Brain microvascular endothelial cell (primary cell): Measurements from ENCODE around the gene LRCH4.
A peak's percentile ranks its signal among the peaks of the same experiment; 100 is the strongest.

Experiments
- DNase-seq: peaks from one replicate; pipeline ENCODE4 v3.0.0-alpha.2; 2020
- H3K27ac ChIP-seq: fragments of 250-450 bp; sonication (Bioruptor Pico); 2 replicates; pipeline ENCODE4 v1.5.1; 2020; ENCODE audit warnings: mild to moderate bottlenecking, moderate library complexity
- H3K27me3 ChIP-seq: fragments of 250-450 bp; sonication (Bioruptor Pico); replicated peaks from 2 replicates; pipeline ENCODE4 v1.5.1; 2020; ENCODE audit warnings: mild to moderate bottlenecking
- H3K36me3 ChIP-seq: fragments of 250-450 bp; sonication (Bioruptor Pico); replicated peaks from 2 replicates; pipeline ENCODE4 v1.5.1; 2020; ENCODE audit warnings: mild to moderate bottlenecking
- H3K4me3 ChIP-seq: 2 replicates; pipeline ENCODE4 v1.5.1; 2011; ENCODE audit warnings: low read depth, mild to moderate bottlenecking, control low read depth, low read length, moderate library complexity
- in situ Hi-C: cut with HindIII; loops from 2 replicates; pipeline ENCODE4 v1.10.0; 2017; ENCODE audit warnings: low sequenced_read_pairs, low pct_ligation_motif_present
- TF ChIP-seq, protein P1 (sequence below): IDR thresholded peaks from 2 replicates; pipeline ENCODE4 v1.5.1; 2011; ENCODE audit warnings: low read depth, mild to moderate bottlenecking, moderate library complexity, low read length, control low read depth, inconsistent platforms; ENCODE audit errors: missing control alignments

LRCH4 gene

DNA sequence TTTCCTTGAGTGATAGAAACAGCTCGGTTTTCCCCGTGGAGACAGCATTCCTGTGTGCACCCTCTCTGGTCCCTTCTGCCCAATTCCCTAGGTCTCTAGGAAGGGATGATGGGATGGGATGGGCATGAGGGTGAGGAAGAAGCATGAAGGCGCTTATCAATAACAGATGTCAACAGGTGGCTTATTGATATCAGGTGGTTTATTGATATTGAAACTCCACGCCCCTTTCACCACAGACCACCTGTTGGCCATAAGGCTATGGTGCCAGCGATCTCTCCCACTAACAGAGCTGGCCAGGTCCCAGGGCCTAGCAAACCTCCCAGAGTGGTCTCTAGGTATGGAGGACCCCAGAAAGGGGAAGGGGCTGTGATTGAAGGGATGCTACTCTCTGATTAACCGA, 34.3 kb upstream of the LRCH4 start:
- H3K4me3 ChIP-seq: no peak overlapping the region
- H3K27ac ChIP-seq: no peak overlapping the region
- in situ Hi-C loops: no loop called here
- H3K27me3 ChIP-seq: no peaks in the 10 kb centered on the region
- H3K36me3 ChIP-seq: no peaks in the 10 kb centered on the region
- TF ChIP-seq, protein P1, sequence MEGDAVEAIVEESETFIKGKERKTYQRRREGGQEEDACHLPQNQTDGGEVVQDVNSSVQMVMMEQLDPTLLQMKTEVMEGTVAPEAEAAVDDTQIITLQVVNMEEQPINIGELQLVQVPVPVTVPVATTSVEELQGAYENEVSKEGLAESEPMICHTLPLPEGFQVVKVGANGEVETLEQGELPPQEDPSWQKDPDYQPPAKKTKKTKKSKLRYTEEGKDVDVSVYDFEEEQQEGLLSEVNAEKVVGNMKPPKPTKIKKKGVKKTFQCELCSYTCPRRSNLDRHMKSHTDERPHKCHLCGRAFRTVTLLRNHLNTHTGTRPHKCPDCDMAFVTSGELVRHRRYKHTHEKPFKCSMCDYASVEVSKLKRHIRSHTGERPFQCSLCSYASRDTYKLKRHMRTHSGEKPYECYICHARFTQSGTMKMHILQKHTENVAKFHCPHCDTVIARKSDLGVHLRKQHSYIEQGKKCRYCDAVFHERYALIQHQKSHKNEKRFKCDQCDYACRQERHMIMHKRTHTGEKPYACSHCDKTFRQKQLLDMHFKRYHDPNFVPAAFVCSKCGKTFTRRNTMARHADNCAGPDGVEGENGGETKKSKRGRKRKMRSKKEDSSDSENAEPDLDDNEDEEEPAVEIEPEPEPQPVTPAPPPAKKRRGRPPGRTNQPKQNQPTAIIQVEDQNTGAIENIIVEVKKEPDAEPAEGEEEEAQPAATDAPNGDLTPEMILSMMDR: no peak
- DNase-seq: no peak

DNA sequence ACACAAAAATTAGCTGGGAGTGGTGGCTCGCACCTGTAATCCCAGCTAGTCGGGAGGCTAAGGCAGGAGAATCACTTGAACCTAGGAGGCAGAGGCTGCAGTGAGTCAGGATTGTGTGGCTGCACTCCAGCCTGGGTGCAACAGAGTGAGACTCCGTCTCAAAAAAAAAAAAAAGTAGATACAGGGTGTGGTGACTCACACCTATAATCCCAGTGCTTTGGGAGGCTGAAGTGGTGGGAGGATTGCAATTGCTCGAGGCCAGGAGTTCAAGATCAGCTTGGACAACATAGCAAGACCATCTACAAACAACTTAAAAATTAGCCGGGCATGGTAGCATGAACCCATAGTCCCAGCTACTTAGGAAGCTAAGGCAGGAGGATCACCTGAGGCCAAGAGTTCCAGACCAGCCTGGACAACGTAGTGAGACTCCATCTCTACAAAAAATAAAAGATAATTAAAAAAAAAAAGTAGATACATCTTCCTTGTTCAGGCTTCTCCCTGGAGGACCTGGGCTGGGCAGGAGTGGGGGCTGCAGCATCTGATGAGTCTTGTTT, 28.5 kb upstream of the LRCH4 start:
- no peak for DNase-seq
- no peak overlapping the region for H3K4me3 ChIP-seq
- H3K27ac ChIP-seq: no peak overlapping the region
- H3K36me3 ChIP-seq: no peaks in the 10 kb centered on the region
- no peaks in the 10 kb centered on the region for H3K27me3 ChIP-seq
- TF ChIP-seq, protein P1: no peak
- in situ Hi-C loops: no loop called here

DNA sequence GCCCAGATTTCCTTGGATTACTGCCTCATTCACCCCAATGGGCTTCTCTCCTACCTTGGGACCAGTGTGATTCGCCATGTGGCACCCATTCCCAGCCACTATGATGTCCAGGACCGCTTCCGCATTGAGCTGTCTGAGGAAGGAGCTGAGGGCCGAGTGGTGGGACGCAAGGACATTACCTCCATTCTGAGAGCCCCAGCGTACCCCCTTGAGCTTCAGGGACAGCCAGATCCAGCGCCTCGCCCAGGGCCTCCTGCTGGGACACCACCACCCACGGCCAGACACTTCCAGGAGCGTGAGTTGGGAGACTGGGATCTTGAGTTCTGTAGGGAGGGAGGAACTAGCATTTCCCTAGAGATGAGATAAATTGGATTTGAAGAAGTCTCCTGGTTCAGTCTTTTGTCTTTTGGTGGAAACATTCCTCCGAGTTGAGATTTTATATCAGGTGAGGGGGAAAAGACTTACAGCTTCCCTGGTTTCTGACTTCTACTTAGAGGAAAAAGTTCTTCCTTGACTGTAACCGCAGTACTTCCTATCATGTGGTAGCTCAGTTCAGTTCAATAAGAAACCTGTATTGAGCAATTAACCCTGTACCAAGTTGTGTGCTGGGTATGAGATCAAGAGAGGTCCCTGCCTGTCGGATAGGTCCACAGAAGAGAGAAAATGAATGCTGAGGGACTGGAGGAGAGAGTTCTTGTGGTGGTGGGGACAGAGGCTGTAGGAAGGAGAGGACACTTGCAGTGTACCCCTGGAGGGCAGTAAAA, 27.7 kb upstream of the LRCH4 start:
- Histone ChIP-seq H3K4me3 (peak overlapping the region; percentile 77), H3K36me3 (no peaks in the 10 kb centered on the region), H3K27ac (no peak overlapping the region), H3K27me3 (no peaks in the 10 kb centered on the region)
- in situ Hi-C loops: no loop called here
- TF ChIP-seq, protein P1: no peak
- DNase-seq: no peak

DNA sequence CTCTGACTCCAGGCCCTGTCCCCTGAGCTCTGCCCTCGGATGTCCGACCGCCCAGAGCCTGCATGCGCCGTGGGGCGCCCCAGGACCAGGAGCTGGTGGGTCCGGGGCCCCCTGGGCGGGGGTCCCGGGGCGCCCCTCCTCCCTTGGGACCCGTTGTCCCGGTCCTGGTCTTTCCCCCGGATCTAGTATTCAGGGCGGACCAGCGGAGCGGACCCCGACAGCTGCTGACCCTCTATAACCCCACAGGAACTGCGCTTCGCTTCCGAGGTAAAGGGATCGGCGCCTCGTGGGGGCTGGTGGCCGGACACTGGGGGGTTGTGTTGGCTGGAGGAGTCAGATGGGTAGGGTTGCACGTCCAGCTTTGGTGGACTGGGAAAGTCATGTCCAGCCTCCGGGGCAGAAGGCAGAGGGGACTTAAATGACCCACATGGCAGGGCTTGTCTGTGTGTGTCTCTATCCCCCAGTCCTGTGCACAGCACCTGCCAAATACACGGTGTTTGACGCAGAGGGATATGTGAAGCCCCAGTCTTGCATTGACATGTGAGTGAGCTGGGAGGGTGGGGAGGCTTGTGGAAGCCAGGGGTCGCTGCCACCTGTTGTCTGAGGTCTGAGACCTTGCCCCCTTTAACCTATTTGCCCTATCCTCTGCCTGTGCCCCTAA, 26.9 kb upstream of the LRCH4 start:
- no peak overlapping the region for H3K27ac ChIP-seq
- TF ChIP-seq, protein P1: peak; percentile 25
- H3K27me3 ChIP-seq: no peaks in the 10 kb centered on the region
- H3K36me3 ChIP-seq: no peaks in the 10 kb centered on the region
- peak overlapping the region; percentile 77 for H3K4me3 ChIP-seq
- in situ Hi-C loops: no loop called here
- no peak for DNase-seq

DNA sequence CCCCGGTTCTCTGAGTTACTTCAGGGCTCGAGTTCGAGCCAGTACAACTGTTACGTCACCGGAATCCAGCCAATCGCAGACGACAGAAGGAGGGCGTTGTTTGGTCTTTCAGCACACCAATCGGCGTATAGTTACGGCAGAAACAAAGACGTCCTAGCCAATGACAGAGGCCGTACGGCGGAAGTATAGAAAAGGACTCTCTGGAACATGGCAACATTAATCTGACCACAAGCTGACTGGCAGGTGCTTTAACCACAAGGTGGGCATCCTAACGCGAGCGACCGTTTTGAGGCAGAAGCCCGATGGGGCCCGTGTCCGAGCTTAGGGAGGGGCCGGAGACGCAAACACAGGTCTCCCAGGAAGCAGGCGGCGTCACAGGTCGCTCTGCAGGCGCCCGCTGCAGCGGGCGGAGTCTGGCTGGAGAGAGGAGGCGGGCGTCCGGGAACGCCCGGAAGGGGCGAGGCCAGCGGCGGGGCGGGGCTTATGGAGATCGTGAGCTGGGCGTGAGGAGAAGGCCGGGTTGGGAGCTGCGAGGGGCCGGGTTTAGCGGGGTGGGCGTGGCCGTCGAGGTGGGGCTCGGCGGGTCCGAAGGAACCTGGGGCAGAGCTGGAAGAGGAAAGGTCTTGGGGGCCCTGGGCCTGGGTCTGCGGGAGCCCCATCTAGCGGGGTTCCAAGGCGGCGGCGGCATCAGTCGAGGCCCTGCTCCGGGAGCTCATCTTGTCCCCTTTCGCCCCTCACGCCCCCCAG, 26.2 kb upstream of the LRCH4 start, which contains the start of gene MOSPD3:
TSS of gene MOSPD3 (plus strand) at position 558 of the 747 bp plus-strand sequence. CDS start 252 bp downstream, outside the sequence.
- Histone ChIP-seq H3K27me3 (no peaks in the 10 kb centered on the region), H3K27ac (peak within 1 kb of the TSS; percentile 80), H3K36me3 (no peaks in the 10 kb centered on the region), H3K4me3 (peak within 1 kb of the TSS; percentile 77)
- TF ChIP-seq, protein P1: no peak
- in situ Hi-C loops: no loop called here
- peak; percentile 99 for DNase-seq
